ENCODE data around the gene CFAP57. TPM values are rescaled to one million over a fixed set of nuclear protein-coding genes. Genes with fewer than 3 reads are reported as not detected.

CFAP57 gene
- total and polyA plus RNA-seq, 2 of the 8 experiments (the other 6 are each of a cell fraction or from before 2014, with no cell fraction given) = 0.20 to 0.80 TPM

DNA sequence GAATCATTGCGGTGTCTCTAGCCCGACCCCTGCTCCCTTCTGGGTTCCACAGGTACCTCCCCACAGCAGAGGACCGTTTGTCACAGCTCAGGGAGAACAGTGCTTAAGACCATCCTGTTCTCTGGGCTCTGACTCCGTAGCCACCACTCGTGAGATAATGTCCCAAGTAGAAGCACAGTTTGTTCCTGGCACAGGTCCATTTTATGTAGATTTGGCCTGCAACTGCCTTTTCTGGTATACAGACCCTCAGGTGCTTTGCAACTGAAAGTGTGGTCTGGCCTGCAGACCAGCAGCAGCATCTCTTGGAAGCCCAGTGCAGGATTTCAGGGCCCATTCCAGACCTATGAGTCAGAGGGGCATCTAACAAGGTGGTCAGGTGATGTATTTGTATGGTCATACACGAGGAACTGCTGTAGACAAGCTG, 69.3 kb downstream of the CFAP57 start:
- Histone ChIP-seq H3K23ac (ENCODE audit: insufficient read length) (no peak overlapping the region), H3K4me1 (replicated peaks in 1 of 4; ENCODE audit: control insufficient read depth in 3 of 4, insufficient read depth in 4 of 4, low read length in 3 of 4) (no peaks in the 10 kb centered on the region), H3K23me2 (ENCODE audit: low read depth, low read length) (no peaks in the 10 kb centered on the region), H3K9me3 (ENCODE audit: insufficient read depth in 2 of 2, low read depth in 1 of 2, low read length in 1 of 2) (peaks cover 4 to 16% of the 10 kb centered on the region in 2 experiments; a peak in 3 of 4 replicates), H3K4ac (replicated peaks; ENCODE audit: insufficient read length, low read depth, low read length) (no peak overlapping the region), H2BK15ac (ENCODE audit: low read length) (no peak overlapping the region), H4K20me1 (replicated peaks in 1 of 2; ENCODE audit: control insufficient read depth in 1 of 2, insufficient read depth in 2 of 2, low read length in 2 of 2) (no peaks in the 10 kb centered on the region), H2BK120ac (replicated peaks; ENCODE audit: low read depth, low read length) (no peak overlapping the region), H3K9ac (replicated peaks in 1 of 4; ENCODE audit: extremely low read depth in 1 of 4, low read depth in 3 of 4, low read length in 3 of 4) (no peak overlapping the region), H3K27ac (ENCODE audit: low read depth, low read length) (no peak overlapping the region), H3K79me1 (ENCODE audit: low read depth, low read length) (no peaks in the 10 kb centered on the region), H3K36me3 (ENCODE audit: control insufficient read depth in 2 of 4, insufficient read depth in 4 of 4, low read length in 3 of 4) (no peaks in the 10 kb centered on the region), H3K79me2 (ENCODE audit: control insufficient read depth in 1 of 2, insufficient read depth in 2 of 2, low read length in 2 of 2) (no peaks in the 10 kb centered on the region), H2AK5ac (ENCODE audit: low read depth, low read length) (no peak overlapping the region), H4K5ac (ENCODE audit: insufficient read length, low read depth, low read length) (no peak overlapping the region), H3K56ac (replicated peaks; ENCODE audit: insufficient read length, low read depth, low read length) (no peak overlapping the region), H2AFZ (ENCODE audit: low read length) (no peak overlapping the region), H4K91ac (replicated peaks; ENCODE audit: insufficient read length, low read length) (no peak overlapping the region), H3K18ac (ENCODE audit: extremely low read depth, low read length) (no peak overlapping the region), H4K8ac (ENCODE audit: extremely low read depth, insufficient read depth, low read length) (no peak overlapping the region), H2BK20ac (ENCODE audit: low read length) (no peak overlapping the region), H3K27me3 (replicated peaks in 1 of 4; ENCODE audit: control insufficient read depth in 3 of 4, extremely low read depth in 1 of 4, insufficient read depth in 3 of 4, low read length in 3 of 4) (no peaks in the 10 kb centered on the region), H3K4me3 (ENCODE audit: extremely low read depth in 1 of 4, insufficient read depth in 2 of 4, low read depth in 3 of 4, low read length in 4 of 4) (no peak overlapping the region), H2BK5ac (ENCODE audit: low read depth, low read length) (no peak overlapping the region), H2BK12ac (ENCODE audit: low read depth, low read length) (no peak overlapping the region), H3K14ac (ENCODE audit: insufficient read length) (no peak overlapping the region), H3K4me2 (ENCODE audit: insufficient read depth in 1 of 2, low read depth in 2 of 2, low read length in 2 of 2) (no peak overlapping the region)
- FAIRE-seq (no peak), DNase-seq (ENCODE audit: low read depth in 1 of 2, low spot score in 2 of 2) (no peak)
- WGBS, 2 experiments (ENCODE audit: extremely low coverage in 1 of 2, insufficient coverage in 1 of 2, insufficient read length in 1 of 2, insufficient replicate concordance in 2 of 2, low coverage in 1 of 2, low lambda C conversion rate in 2 of 2, missing lambda C conversion rate in 1 of 2) = 84% methylated on average over 6 of the region's 6 CpGs; no CpG with 5 or more reads in 1 of the 2 experiments
- POLR2A ChIA-PET (ENCODE audit: partially characterized antibody) = interaction anchor here (2.0 kb wide), 1 partner anchor 15 kb away, joined by 5 read pairs; no protein-coding TSS in a partner anchor
- CTCF ChIA-PET (ENCODE audit: partially characterized antibody) = interaction anchor here (3.7 kb wide), 1 partner anchor 172 kb away, joined by 24 read pairs; no protein-coding TSS in a partner anchor
- no peak for TF ChIP-seq BACH1 (IDR thresholded peaks at IDR 0.05; ENCODE audit: low read length)
- TF ChIP-seq SP2 (IDR thresholded peaks at IDR 0.05; ENCODE audit: low read length) = no peak
- TF ChIP-seq NANOG (IDR thresholded peaks at IDR 0.05; ENCODE audit: insufficient read depth, low read depth, low read length, poor library complexity, severe bottlenecking) = no peak
- TF ChIP-seq RBBP5 (IDR thresholded peaks at IDR 0.05; ENCODE audit: borderline replicate concordance, low read depth, low read length) = no peak
- TF ChIP-seq CREB1 (IDR thresholded peaks at IDR 0.05) = no peak
- TF ChIP-seq TAF7 (optimal IDR thresholded peaks at IDR 0.05; ENCODE audit: borderline replicate concordance, low read depth, low read length) = no peak
- TF ChIP-seq SP1 (IDR thresholded peaks at IDR 0.05; ENCODE audit: low read depth, low read length) = no peak
- no peak for TF ChIP-seq ATF2 (IDR thresholded peaks at IDR 0.05; ENCODE audit: low read length)
- no peak for TF ChIP-seq POU5F1 (IDR thresholded peaks at IDR 0.05; ENCODE audit: low read depth, low read length)
- TF ChIP-seq KDM4A (IDR thresholded peaks at IDR 0.05; ENCODE audit: low read depth, low read length, severe bottlenecking) = no peak
- no peak for TF ChIP-seq YY1 (IDR thresholded peaks at IDR 0.05; ENCODE audit: low read depth, low read length)
- no peak for TF ChIP-seq KDM5A (IDR thresholded peaks at IDR 0.05; ENCODE audit: low read length)
- no peak for TF ChIP-seq CBX5 (IDR thresholded peaks at IDR 0.05; ENCODE audit: low read depth, low read length)
- TF ChIP-seq MAFK (IDR thresholded peaks at IDR 0.05; ENCODE audit: low read depth, low read length) = no peak

Measured in H1 (cell line).